Measurements from ENCODE around the gene FBLN1.

- no peak for TF ChIP-seq EZH2 (IDR thresholded peaks at IDR 0.05; ENCODE audit: borderline replicate concordance, low read depth, low read length, severe bottlenecking)
- no peak for TF ChIP-seq CTCF (IDR thresholded peaks at IDR 0.05; ENCODE audit: extremely low read depth in 1 of 2, insufficient read depth in 1 of 2, low read depth in 1 of 2, low read length in 2 of 2)
- TF ChIP-seq POLR2A (IDR thresholded peaks at IDR 0.05; ENCODE audit: low read depth, low read length), result no peak
- no peak for TF ChIP-seq POLR2AphosphoS5 (IDR thresholded peaks at IDR 0.05; ENCODE audit: insufficient read depth, low read depth, low read length)
- TF ChIP-seq, protein P1, sequence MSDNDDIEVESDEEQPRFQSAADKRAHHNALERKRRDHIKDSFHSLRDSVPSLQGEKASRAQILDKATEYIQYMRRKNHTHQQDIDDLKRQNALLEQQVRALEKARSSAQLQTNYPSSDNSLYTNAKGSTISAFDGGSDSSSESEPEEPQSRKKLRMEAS (IDR thresholded peaks at IDR 0.05; ENCODE audit: insufficient read depth, insufficient read length), result no peak
- no peak for TF ChIP-seq FOS (IDR thresholded peaks at IDR 0.05; ENCODE audit: borderline replicate concordance, insufficient read depth, low read length)
These were observed 44.2 kb upstream of the FBLN1 start for GRCh38 chr22:45458532-45458931.

Data from endothelial cell of umbilical vein (primary cell).